GM18870 (cell line): ENCODE results near the gene TMEM39B.
"Not testable (repeated sequence)": the region's sequence is repeated elsewhere in the genome, so short reads cannot be mapped to it uniquely, and the experiment has no call there.

Experiments used
- ATAC-seq: cut with Tn5 transposase; IDR thresholded peaks from one replicate; pipeline ENCODE4 v1.9.1; 2021; ENCODE audit warnings: moderate library complexity; ENCODE audit not compliant: unreplicated experiment

TMEM39B gene

GRCh38 chr1:32072622-32073298 is at the start of gene TMEM39B:
Gene TMEM39B (plus strand): TSS chr1:32072939. CDS start chr1:32073048, 109 bp downstream.
- ATAC-seq, result peak; percentile 70

DNA sequence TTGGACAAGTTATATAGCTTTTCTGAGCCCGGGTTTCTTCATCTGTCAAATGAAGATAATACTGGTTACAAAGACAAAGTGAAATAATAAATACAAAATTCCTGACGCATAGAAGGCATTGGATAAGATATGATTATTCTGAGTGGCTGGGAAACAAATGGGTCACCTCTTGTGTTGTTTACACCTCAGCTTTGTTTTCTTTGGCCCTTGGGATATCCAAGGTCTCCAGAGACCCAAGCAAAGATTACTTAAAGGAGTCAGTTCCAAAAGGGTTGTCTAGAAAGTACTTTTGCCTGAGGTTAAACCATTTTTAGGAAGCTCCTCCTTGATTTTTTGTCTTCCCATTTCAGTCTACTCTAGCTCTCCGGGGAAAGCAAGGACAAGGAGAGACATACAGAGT is 49.4 kb upstream of the TMEM39B start:
- no peak for ATAC-seq

DNA sequence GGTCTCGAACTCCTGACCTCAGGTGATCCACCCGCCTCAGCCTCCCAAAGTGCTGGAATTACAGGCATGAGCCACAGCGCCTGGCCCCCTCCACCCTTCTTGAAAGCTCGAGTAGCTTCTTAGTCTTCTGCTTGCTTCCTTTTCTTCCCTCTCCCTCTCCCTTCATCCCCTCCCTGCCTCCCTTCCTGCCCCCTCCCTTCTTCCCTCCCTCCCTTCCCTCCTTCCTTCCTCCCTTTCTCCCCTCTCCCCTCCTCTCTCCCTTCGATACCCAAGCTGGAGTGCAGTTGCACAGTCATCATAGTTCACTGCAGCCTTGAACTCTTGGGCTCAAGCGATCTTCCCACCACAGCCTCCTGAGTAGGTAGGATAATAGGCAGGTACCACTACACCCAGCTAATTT is 47.2 kb upstream of the TMEM39B start:
- no peak for ATAC-seq

GRCh38 chr1:32028746-32029145 is 44.0 kb upstream of the TMEM39B start:
- no peak for ATAC-seq

DNA sequence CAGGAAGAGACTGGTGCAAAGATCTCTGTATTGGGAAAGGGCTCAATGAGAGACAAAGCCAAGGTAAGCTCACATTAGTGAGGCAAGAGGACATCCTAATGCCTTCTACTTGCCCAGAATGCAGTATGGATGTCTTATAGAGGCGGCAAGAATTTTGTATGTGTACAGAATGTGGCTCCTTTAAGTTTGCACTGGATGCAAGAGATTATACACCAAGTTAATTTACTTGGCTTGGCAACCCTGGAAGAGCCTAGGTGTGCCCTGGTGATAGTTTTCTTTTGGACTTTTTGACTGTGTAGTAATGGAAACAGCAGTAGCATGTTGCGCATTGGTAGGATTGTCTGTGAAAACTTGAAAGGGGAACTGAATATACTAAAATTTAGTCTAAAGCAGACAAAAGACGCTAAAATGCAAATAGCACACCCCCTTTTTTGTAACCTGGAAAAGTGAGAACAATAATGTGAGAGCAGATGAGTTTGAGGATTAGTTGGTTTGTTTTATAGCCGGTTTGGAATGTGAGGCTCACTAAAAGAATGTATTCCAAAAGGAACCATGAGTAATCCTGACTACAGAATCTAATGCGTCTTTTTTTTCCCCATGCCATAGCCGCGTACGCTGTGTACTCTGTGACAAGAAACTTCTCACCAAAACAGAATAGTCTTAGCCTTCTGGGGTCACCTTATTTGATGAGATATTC is 41.0 kb upstream of the TMEM39B start:
- ATAC-seq, result no peak

DNA sequence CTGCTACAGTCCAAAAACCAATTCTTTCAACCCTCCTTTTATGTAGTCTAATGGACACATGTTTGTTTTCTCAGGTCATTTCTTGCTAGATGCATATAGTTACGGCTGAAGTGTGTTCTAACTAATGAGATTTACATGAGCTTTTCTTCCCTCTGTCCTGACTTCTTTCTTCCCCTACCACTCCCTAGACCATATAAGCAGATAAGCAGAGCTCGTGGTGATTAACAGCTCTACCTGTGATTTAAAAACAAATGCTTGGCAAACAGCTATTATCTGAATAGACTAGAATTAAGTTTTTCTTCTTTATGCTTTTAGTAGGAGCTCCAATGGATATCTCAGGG is 40.5 kb upstream of the TMEM39B start:
- no peak for ATAC-seq

GRCh38 chr1:32035119-32035518 is 37.6 kb upstream of the TMEM39B start:
- ATAC-seq, result no peak

- no peak for ATAC-seq
Observed at GRCh38 chr1:32040711-32041110, 32.0 kb upstream of the TMEM39B start.

- no peak for ATAC-seq
Observed at GRCh38 chr1:32042330-32042729, 30.4 kb upstream of the TMEM39B start.

GRCh38 chr1:32044234-32044633 is 28.5 kb upstream of the TMEM39B start:
- no peak for ATAC-seq

- ATAC-seq, result no peak
Observed at GRCh38 chr1:32045772-32046171, 27.0 kb upstream of the TMEM39B start.

DNA sequence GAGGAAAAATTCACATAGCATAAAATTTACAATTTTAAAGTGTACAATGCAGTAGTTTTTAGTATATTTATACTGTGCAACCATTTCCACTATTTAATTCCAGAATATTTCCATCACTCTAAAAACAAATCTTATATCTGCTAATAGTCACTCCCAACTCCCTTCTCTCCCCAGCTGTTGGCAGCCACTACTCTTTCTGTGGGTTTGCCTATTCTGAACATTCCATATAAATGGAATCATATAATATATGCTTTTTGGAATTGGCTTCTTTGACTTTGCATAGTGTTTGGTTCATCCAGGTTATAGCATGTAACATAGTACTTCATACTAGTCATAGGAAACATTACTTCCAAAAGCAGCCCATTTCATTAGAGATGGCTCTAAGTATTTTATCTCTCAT is 25.0 kb upstream of the TMEM39B start:
- ATAC-seq, result no peak

- no peak for ATAC-seq
Observed at GRCh38 chr1:32048440-32048839, 24.3 kb upstream of the TMEM39B start.

- ATAC-seq, result no peak
Observed at GRCh38 chr1:32051706-32052105, 21.0 kb upstream of the TMEM39B start.

- no peak for ATAC-seq
Observed at GRCh38 chr1:32052887-32053286, 19.9 kb upstream of the TMEM39B start.

DNA sequence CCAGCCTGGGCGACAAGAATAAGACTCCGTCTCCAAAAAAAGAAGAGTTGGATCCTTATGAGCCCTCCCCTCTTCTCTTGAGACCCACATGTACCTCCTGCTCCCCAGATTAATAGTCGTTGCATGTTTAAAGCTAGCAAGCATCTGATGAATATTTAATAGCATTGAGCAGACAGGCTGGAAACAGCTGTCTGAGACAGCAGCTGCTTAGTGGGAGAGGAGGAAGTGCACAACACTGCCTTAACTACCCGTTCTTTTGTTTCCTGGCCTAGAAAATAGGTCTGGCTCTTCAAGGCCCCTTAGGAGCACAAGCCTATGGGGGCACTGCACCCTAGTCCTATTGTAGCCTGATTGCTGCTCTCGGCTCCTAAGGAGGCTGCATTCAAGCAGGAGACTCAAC is 17.3 kb upstream of the TMEM39B start:
- no peak for ATAC-seq

DNA sequence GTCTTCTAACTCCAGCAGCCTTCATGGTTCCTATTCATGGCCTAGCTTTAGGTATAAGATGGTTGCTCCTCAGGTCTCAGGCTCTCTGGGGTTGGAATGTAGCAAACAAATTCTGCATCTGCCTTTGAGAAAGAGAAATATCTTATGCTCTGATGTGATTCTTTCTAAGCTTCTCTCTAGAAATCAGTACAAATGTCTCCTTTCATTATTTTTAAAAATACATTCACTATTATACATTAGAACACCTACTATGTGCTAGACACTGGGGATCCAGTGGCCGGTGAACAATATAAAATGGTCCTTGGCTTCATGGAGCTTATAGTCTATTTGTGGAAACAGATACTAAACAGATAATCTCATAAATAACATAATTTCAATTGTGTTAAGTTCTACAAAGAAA is 16.1 kb upstream of the TMEM39B start:
- no peak for ATAC-seq

DNA sequence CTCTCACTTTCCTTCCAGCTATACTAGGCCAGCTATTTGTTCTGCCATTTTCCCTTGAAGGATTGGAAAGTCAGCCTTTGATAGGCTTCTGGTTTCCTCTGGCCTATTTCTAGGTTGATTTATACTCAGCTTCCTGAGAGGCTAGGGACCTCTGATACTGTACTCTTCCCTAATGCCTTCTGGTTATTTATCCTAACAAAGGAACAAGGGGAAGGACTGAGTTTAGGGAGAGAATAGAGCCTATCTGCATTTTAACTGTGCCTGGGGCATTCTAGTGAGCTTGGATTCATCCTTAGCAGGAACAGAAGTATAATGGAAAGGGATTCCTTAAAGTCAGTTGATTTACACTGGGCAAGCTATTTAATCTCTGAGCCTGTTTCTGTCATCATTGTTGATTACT is 11.8 kb upstream of the TMEM39B start:
- ATAC-seq, result no peak

DNA sequence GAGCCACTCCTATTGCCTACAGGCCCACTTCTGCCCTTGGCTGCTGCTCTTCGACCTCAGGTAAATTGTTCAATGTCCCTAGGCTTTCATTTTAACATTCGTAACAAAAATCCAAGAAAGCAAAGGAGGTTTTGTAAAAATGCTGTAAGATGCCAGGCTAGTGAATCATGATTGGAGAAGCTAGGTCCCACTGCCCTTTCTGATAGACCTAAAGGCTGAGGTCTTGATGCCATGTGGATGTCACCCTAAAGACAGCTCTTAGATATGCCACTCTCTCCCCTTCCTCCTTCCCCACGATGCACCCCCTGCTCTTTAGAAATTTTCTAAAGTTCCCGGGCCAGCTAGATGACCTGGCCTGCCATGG is 9.9 kb upstream of the TMEM39B start:
- ATAC-seq, result no peak

- ATAC-seq, result no peak
Observed at GRCh38 chr1:32063261-32063681, 9.5 kb upstream of the TMEM39B start.

DNA sequence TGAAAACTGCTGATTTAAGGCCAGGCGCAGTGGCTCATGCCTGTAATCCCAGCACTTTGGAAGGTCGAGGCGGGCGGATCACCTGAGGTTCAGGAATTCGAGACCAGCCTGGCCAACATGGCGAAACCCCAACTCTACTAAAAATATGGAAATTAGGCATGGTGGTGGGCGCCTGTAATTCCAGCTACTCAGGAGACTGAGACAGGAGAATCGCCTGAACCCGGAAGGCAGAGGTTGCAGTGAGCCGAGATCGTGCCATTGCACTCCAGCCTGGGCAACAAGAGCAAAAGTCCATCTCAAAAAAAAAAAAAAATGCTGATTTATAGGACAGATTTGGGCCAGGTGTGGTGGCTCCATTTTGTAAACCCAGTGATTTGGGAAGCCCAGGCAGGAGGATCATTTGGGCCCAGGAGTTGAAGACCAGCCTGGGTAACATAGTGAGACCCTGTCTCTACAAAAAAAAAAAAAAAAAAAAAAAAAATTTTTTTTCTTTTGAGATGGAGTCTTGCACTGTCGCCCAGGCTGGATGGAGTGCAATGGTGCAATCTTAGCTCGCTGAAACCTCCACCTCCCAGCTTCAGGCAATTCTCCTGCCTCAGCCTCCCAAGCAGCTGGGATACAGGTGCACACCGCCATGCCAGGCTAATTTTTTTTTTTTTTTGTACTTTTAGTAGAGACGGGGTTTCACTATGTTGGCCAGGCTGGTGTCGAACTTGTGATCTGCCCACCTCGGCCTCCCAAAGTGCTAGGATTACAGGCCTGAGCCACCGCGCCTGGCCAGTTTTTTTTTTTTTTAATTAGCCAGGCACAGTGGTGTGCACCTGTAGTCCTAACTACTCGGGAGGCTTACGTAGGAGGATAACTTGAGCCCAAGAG is 6.9 kb upstream of the TMEM39B start:
- ATAC-seq, result not testable (repeated sequence)

DNA sequence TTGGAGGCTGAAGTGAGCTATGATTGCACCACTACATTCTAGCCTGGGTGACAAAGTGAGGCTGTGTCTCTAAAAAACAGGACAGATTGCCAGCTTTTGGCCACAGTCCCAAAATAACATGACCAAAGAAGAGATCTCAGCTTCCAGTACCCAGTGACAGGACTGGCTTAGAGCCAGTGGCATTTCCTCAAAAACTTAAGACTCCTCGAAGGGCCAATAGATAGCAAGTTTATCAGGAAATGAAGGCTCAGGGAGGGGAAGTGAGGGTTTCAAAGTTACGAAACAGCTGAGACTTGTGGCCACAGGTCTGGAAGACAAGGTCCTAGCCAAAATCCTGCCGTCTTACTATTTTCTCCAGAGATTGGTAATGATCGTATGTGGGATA is 6.3 kb upstream of the TMEM39B start:
- no peak for ATAC-seq
